ENCODE results near the gene TYROBP. TPM values are rescaled to one million over a fixed set of nuclear protein-coding genes. Genes with fewer than 3 reads are reported as not detected.
"Not testable (repeated sequence)": the region's sequence is repeated elsewhere in the genome, so short reads cannot be mapped to it uniquely, and the experiment has no call there.

TYROBP gene
- not detected in 2 replicates for total RNA-seq (2014; rRNA removed; shearing (Covaris generic))

GRCh38 chr19:35908010-35908441, at the start of gene TYROBP:
Gene TYROBP, minus strand, starts transcription at chr19:35908295. Its CDS starts 67 bp downstream, at chr19:35908228.
- H3K4me1 ChIP-seq (replicated peaks): peaks cover 6% of the 10 kb centered on the region; the same call in 1 of the 2 replicates
- H3K27ac ChIP-seq: no peak within 1 kb of the TSS
- H3K9me3 ChIP-seq (replicated peaks): no peaks in the 10 kb centered on the region
- H3K27me3 ChIP-seq (replicated peaks): no peaks in the 10 kb centered on the region
- H3K4me3 ChIP-seq: no peak within 1 kb of the TSS
- no peak for DNase-seq (ENCODE audit: low read depth in 1 of 2, low spot score in 2 of 2)
- no peaks in the 10 kb centered on the region for H3K36me3 ChIP-seq

DNA sequence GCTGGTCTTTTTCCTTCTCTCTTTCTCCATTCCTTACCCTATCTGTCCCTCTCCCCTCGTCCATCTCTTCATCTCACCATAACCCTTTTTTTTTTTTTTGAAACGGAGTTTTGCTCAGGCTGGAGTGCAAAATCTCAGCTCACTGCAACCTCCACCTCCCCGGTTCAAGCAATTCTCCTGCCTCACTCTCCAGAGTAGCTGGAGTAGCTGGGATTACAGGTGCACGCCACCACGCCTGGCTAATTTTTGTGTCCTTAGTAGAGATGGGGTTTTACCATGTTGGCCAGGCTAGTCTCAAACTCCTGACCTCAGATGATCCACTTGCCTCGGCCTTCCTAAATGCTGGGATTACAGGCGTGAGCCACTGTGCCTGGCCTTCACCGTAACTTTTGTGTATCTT, 49.3 kb upstream of the TYROBP start:
- H3K9me3 ChIP-seq (replicated peaks); H3K27ac ChIP-seq; DNase-seq (ENCODE audit: low read depth in 1 of 2, low spot score in 2 of 2); H3K4me1 ChIP-seq (replicated peaks); H3K36me3 ChIP-seq; H3K4me3 ChIP-seq: not testable (repeated sequence)
- H3K27me3 ChIP-seq (replicated peaks): peaks cover 28% of the 10 kb centered on the region

DNA sequence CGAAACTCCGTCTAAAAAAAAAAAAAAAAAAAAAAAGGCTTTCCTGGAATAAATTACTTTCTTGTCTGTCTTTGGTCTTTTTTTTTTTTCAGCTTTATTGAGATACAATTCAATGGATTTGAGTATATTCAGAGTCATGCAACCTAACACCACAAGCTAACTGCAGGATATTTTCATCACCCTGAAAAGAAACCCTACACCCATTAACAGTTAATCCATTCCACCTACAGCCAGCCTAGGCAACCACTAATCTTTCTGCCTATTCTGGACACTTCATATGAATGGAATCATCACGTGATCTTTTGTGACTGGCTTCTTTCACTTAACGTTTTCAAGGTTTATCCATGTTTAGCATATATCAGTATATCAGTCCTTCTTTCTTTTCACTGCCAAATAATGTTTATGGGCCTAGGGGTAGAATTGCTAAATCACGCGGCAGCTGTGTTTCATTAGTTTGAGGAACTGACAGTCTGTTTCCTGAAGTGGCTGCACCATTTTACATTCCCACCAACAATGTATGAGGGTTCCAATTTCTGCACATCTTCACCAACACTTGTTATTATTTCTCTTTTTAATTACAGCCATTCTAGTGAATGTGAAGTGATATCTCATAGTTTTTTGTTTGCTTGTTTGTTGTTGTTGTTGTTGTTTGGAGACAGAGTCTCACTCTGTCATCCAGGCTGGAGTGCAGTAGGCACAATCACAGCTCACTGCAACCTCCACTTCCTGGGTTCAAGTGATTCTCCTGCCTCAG, 48.0 kb upstream of the TYROBP start:
- H3K4me1 ChIP-seq (replicated peaks): peaks cover 4% of the 10 kb centered on the region; the same call in 1 of the 2 replicates
- no peak for DNase-seq (ENCODE audit: low read depth in 1 of 2, low spot score in 2 of 2)
- peaks cover 24% of the 10 kb centered on the region for H3K27me3 ChIP-seq (replicated peaks)
- H3K9me3 ChIP-seq (replicated peaks): 0 out of 2 replicates have a peak, but pooled peaks cover 5% of the 10 kb centered on the region
- no peaks in the 10 kb centered on the region for H3K36me3 ChIP-seq
- no peak overlapping the region for H3K4me3 ChIP-seq
- H3K27ac ChIP-seq: no peak overlapping the region

DNA sequence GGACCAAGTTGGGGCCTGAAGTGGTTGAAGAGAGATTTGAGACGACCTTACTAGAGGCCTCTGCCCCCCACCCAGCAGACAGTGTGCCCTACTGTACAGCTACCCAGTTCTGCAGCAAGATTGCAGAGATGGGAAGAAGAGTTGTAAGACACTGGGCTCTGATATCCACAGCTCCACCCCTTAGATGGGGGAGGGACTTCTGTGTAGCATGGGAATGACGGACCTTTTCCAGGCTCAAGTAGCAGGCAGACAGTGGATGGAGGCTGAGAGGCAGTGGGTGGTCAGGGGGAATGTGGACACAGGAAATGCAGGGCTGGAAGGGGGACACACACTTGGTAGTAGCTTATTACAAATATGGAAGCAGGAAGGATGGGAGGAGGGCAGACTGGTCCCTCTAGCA, 41.0 kb upstream of the TYROBP start:
- no peaks in the 10 kb centered on the region; the same call in 1 of the 2 replicates for H3K27me3 ChIP-seq (replicated peaks)
- H3K9me3 ChIP-seq (replicated peaks): no peaks in the 10 kb centered on the region
- H3K27ac ChIP-seq: no peak overlapping the region
- no peak overlapping the region for H3K4me3 ChIP-seq
- H3K4me1 ChIP-seq (replicated peaks): no peaks in the 10 kb centered on the region; the same call in 1 of the 2 replicates
- no peak for DNase-seq (ENCODE audit: low read depth in 1 of 2, low spot score in 2 of 2)
- no peaks in the 10 kb centered on the region for H3K36me3 ChIP-seq

- Histone ChIP-seq H3K4me1 (replicated peaks) (no peaks in the 10 kb centered on the region; the same call in 1 of the 2 replicates), H3K27me3 (replicated peaks) (no peaks in the 10 kb centered on the region), H3K4me3 (no peak overlapping the region), H3K27ac (no peak overlapping the region), H3K9me3 (replicated peaks) (no peaks in the 10 kb centered on the region), H3K36me3 (no peaks in the 10 kb centered on the region)
- DNase-seq (ENCODE audit: low read depth in 1 of 2, low spot score in 2 of 2): no peak
These were observed 38.1 kb upstream of the TYROBP start for GRCh38 chr19:35946203-35946602.

DNA sequence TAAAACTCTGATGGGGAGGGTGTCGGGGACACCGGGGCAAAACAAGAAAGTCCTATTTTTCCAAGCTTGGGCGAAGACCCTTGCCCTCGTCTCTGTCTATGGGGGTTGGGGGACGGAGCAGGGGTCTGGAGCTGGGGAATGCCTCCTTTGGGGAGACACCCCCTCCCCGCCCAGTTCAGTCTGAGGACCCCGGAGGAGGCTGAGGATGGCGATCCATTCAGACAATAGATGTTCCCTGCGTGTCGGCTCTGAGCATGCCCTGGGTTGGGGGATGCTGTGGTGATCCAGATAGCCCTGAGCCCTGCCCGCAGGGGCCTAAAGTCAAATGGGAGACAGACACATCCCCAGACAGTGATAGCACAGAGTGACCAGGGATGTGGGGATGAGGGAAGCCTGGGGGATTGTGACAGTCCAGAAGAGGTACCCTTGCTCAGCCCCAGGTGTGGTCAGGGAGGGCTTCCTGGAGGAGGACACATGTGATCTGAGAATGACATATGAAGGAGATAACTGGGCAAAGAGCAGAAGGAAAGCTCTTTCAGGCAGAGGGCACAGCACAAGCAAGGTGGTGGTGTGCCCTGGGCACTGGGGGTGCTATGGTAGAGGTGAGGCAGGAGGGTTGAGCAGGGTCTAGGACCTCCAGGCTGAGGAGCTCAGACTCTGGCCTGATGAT, 37.2 kb upstream of the TYROBP start:
- Histone ChIP-seq H3K36me3 (no peaks in the 10 kb centered on the region; the same call in 1 of the 2 replicates), H3K4me3 (no peak overlapping the region), H3K27me3 (replicated peaks) (no peaks in the 10 kb centered on the region), H3K9me3 (replicated peaks) (no peaks in the 10 kb centered on the region), H3K27ac (no peak overlapping the region), H3K4me1 (replicated peaks) (no peaks in the 10 kb centered on the region; the same call in 1 of the 2 replicates)
- no peak for DNase-seq (ENCODE audit: low read depth in 1 of 2, low spot score in 2 of 2)

DNA sequence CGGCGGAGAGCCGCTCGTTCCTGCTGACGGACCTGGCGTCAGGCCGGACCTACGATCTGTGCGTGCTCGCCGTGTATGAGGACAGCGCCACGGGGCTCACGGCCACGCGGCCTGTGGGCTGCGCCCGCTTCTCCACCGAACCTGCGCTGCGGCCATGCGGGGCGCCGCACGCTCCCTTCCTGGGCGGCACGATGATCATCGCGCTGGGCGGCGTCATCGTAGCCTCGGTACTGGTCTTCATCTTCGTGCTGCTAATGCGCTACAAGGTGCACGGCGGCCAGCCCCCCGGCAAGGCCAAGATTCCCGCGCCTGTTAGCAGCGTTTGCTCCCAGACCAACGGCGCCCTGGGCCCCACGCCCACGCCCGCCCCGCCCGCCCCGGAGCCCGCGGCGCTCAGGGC, 36.5 kb upstream of the TYROBP start:
- no peak overlapping the region for H3K4me3 ChIP-seq
- DNase-seq (ENCODE audit: low read depth in 1 of 2, low spot score in 2 of 2): no peak
- no peaks in the 10 kb centered on the region; the same call in none of the 2 replicates for H3K36me3 ChIP-seq
- H3K9me3 ChIP-seq (replicated peaks): no peaks in the 10 kb centered on the region
- H3K4me1 ChIP-seq (replicated peaks): no peaks in the 10 kb centered on the region; the same call in 1 of the 2 replicates
- no peaks in the 10 kb centered on the region for H3K27me3 ChIP-seq (replicated peaks)
- no peak overlapping the region for H3K27ac ChIP-seq

GRCh38 chr19:35943321-35944301, 35.5 kb upstream of the TYROBP start:
- Histone ChIP-seq H3K4me1 (replicated peaks) (no peaks in the 10 kb centered on the region; the same call in 1 of the 2 replicates), H3K36me3 (no peaks in the 10 kb centered on the region; the same call in none of the 2 replicates), H3K27ac (no peak overlapping the region), H3K27me3 (replicated peaks) (no peaks in the 10 kb centered on the region), H3K9me3 (replicated peaks) (no peaks in the 10 kb centered on the region), H3K4me3 (no peak overlapping the region)
- DNase-seq (ENCODE audit: low read depth in 1 of 2, low spot score in 2 of 2): no peak

GRCh38 chr19:35942235-35942634, 34.1 kb upstream of the TYROBP start:
- no peak overlapping the region for H3K27ac ChIP-seq
- no peak for DNase-seq (ENCODE audit: low read depth in 1 of 2, low spot score in 2 of 2)
- H3K27me3 ChIP-seq (replicated peaks): no peaks in the 10 kb centered on the region
- H3K36me3 ChIP-seq: no peaks in the 10 kb centered on the region; the same call in none of the 2 replicates
- H3K9me3 ChIP-seq (replicated peaks): no peaks in the 10 kb centered on the region
- H3K4me1 ChIP-seq (replicated peaks): peaks cover 8% of the 10 kb centered on the region
- H3K4me3 ChIP-seq: no peak overlapping the region

- no peaks in the 10 kb centered on the region for H3K27me3 ChIP-seq (replicated peaks)
- DNase-seq (ENCODE audit: low read depth in 1 of 2, low spot score in 2 of 2): no peak
These were observed 32.7 kb upstream of the TYROBP start for GRCh38 chr19:35940839-35941238.

DNA sequence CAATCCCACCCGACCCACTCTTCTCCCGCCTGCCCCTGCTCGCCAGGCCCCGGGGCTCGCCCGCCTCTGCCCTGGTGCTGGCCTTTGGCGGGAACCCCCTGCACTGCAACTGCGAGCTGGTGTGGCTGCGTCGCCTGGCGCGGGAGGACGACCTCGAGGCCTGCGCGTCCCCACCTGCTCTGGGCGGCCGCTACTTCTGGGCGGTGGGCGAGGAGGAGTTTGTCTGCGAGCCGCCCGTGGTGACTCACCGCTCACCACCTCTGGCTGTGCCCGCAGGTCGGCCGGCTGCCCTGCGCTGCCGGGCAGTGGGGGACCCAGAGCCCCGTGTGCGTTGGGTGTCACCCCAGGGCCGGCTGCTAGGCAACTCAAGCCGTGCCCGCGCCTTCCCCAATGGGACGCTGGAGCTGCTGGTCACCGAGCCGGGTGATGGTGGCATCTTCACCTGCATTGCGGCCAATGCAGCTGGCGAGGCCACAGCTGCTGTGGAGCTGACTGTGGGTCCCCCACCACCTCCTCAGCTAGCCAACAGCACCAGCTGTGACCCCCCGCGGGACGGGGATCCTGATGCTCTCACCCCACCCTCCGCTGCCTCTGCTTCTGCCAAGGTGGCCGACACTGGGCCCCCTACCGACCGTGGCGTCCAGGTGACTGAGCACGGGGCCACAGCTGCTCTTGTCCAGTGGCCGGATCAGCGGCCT, 32.1 kb upstream of the TYROBP start:
- H3K4me3 ChIP-seq: no peak overlapping the region
- peaks cover 23% of the 10 kb centered on the region for H3K4me1 ChIP-seq (replicated peaks)
- DNase-seq (ENCODE audit: low read depth in 1 of 2, low spot score in 2 of 2): no peak
- no peaks in the 10 kb centered on the region; the same call in none of the 2 replicates for H3K36me3 ChIP-seq
- no peaks in the 10 kb centered on the region for H3K27me3 ChIP-seq (replicated peaks)
- no peak overlapping the region for H3K27ac ChIP-seq
- no peaks in the 10 kb centered on the region for H3K9me3 ChIP-seq (replicated peaks)

More at GRCh38 chr19:35940839-35941238, 32.7 kb upstream of the TYROBP start:
- Histone ChIP-seq H3K4me3 (no peak overlapping the region), H3K27ac (no peak overlapping the region), H3K9me3 (replicated peaks) (no peaks in the 10 kb centered on the region), H3K36me3 (no peaks in the 10 kb centered on the region; the same call in none of the 2 replicates), H3K4me1 (replicated peaks) (peaks cover 17% of the 10 kb centered on the region)

DNA sequence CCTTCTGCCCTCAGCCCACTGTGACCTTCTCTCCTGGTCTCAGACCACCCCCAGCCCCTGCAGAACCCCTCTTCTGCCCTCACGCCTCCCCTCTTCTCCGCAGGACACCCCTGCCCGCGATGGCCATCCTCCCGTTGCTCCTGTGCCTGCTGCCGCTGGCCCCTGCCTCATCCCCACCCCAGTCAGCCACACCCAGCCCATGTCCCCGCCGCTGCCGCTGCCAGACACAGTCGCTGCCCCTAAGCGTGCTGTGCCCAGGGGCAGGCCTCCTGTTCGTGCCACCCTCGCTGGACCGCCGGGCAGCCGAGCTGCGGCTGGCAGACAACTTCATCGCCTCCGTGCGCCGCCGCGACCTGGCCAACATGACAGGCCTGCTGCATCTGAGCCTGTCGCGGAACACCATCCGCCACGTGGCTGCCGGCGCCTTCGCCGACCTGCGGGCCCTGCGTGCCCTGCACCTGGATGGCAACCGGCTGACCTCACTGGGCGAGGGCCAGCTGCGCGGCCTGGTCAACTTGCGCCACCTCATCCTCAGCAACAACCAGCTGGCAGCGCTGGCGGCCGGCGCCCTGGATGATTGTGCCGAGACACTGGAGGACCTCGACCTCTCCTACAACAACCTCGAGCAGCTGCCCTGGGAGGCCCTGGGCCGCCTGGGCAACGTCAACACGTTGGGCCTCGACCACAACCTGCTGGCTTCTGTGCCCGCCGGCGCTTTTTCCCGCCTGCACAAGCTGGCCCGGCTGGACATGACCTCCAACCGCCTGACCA, 31.4 kb upstream of the TYROBP start:
- Histone ChIP-seq H3K4me1 (replicated peaks) (peaks cover 26% of the 10 kb centered on the region), H3K9me3 (replicated peaks) (no peaks in the 10 kb centered on the region), H3K36me3 (no peaks in the 10 kb centered on the region; the same call in none of the 2 replicates), H3K4me3 (no peak overlapping the region), H3K27ac (no peak overlapping the region), H3K27me3 (replicated peaks) (no peaks in the 10 kb centered on the region)
- no peak for DNase-seq (ENCODE audit: low read depth in 1 of 2, low spot score in 2 of 2)

Measured in SJSA1 (cell line).